Activated CD4-positive, CD25-positive, alpha-beta regulatory T cell treated with anti-CD3 and anti-CD28 coated beads, Interleukin-2, amount 50 U/mL, for 72 hours (primary cell): Measurements from ENCODE around the gene GLI3.

ENCODE experiments used
- DNase-seq: peaks from one replicate; pipeline ENCODE4 v3.0.0; 2021

GLI3 gene

GRCh38 chr7:42099470-42100155, 137.4 kb downstream of the GLI3 start:
- DNase-seq = no peak

GRCh38 chr7:42099066-42099465, 137.9 kb downstream of the GLI3 start:
- DNase-seq = no peak

GRCh38 chr7:42097752-42098151, 139.3 kb downstream of the GLI3 start:
- no peak for DNase-seq

GRCh38 chr7:42096681-42097561, 140.1 kb downstream of the GLI3 start:
- no peak for DNase-seq

- no peak for DNase-seq
Observed at GRCh38 chr7:42096268-42096667, 140.7 kb downstream of the GLI3 start.

- no peak for DNase-seq
Observed at GRCh38 chr7:42095791-42096190, 141.2 kb downstream of the GLI3 start.

- DNase-seq = no peak
Observed at GRCh38 chr7:42093349-42093905, 143.6 kb downstream of the GLI3 start.

- DNase-seq = no peak
Observed at GRCh38 chr7:42091461-42092291, 145.3 kb downstream of the GLI3 start.

- DNase-seq = no peak
Observed at GRCh38 chr7:42090806-42091205, 146.2 kb downstream of the GLI3 start.

- DNase-seq = no peak
Observed at GRCh38 chr7:42090056-42090455, 147.0 kb downstream of the GLI3 start.

- DNase-seq = no peak
Observed at GRCh38 chr7:42087616-42088015, 149.4 kb downstream of the GLI3 start.

- no peak for DNase-seq
Observed at GRCh38 chr7:42085531-42085930, 151.5 kb downstream of the GLI3 start.

GRCh38 chr7:42084263-42084662, 152.7 kb downstream of the GLI3 start:
- no peak for DNase-seq

- no peak for DNase-seq
Observed at GRCh38 chr7:42083284-42083683, 153.7 kb downstream of the GLI3 start.

GRCh38 chr7:42082144-42082543, 154.9 kb downstream of the GLI3 start:
- DNase-seq = no peak

GRCh38 chr7:42081671-42082070, 155.3 kb downstream of the GLI3 start:
- DNase-seq = no peak

GRCh38 chr7:42080841-42081586, 156.0 kb downstream of the GLI3 start:
- DNase-seq = no peak

GRCh38 chr7:42077271-42078135, 159.5 kb downstream of the GLI3 start:
- DNase-seq = no peak

GRCh38 chr7:42076870-42077269, 160.1 kb downstream of the GLI3 start:
- no peak for DNase-seq

GRCh38 chr7:42075418-42075817, 161.6 kb downstream of the GLI3 start:
- no peak for DNase-seq

- no peak for DNase-seq
Observed at GRCh38 chr7:42074076-42074475, 162.9 kb downstream of the GLI3 start.
